GM19193 (cell line): ENCODE measurements around the gene NHLRC4.
A peak's percentile ranks its signal among the peaks of the same experiment; 100 is the strongest.

ENCODE experiments used
- POLR2A ChIP-seq: IDR thresholded peaks from 4 replicates; pipeline ENCODE4 v1.6.1; 2011; ENCODE audit not compliant: insufficient read depth, insufficient read length; ENCODE audit errors: extremely low read depth

Gene NHLRC4

GRCh38 chr16:578232-578869 is 11.5 kb downstream of the NHLRC4 start:
- no peak for TF ChIP-seq POLR2A

GRCh38 chr16:578870-579405 is 12.1 kb downstream of the NHLRC4 start:
- TF ChIP-seq POLR2A, result no peak

GRCh38 chr16:580141-580945 is 13.5 kb downstream of the NHLRC4 start:
- TF ChIP-seq POLR2A, result no peak

GRCh38 chr16:580946-581498 is 14.2 kb downstream of the NHLRC4 start:
- no peak for TF ChIP-seq POLR2A

- TF ChIP-seq POLR2A, result no peak
These were observed 15.4 kb downstream of the NHLRC4 start for GRCh38 chr16:582218-582613.

- no peak for TF ChIP-seq POLR2A
These were observed 16.0 kb downstream of the NHLRC4 start for GRCh38 chr16:582614-583331.

GRCh38 chr16:583470-583814 is 16.6 kb downstream of the NHLRC4 start:
- TF ChIP-seq POLR2A, result no peak

- no peak for TF ChIP-seq POLR2A
These were observed 17.2 kb downstream of the NHLRC4 start for GRCh38 chr16:583815-584591.

- no peak for TF ChIP-seq POLR2A
These were observed 18.5 kb downstream of the NHLRC4 start for GRCh38 chr16:585351-585750.

GRCh38 chr16:586047-586644 is 19.3 kb downstream of the NHLRC4 start:
- peak; percentile 9 for TF ChIP-seq POLR2A

- TF ChIP-seq POLR2A, result peak; percentile 34
These were observed 20.1 kb downstream of the NHLRC4 start for GRCh38 chr16:586645-587590.

GRCh38 chr16:588639-588888 is 21.8 kb downstream of the NHLRC4 start:
- TF ChIP-seq POLR2A, result no peak
